Trophoblast cell (in vitro differentiated cells and primary cell): Measurements from ENCODE around the gene CCNI.
A peak's percentile ranks its signal among the peaks of the same experiment; 100 is the strongest.

Experiments used
- DNase-seq, 2 donors: peaks; one replicate each; pipeline ENCODE4 v3.0.0-alpha.2; 2016
- H2AFZ ChIP-seq: 2 replicates; pipeline ENCODE4 v1.6.1; 2013; ENCODE audit warnings: low read length, moderate library complexity, mild to moderate bottlenecking; ENCODE audit not compliant: insufficient read depth, poor library complexity
- H2AK5ac ChIP-seq: 2 replicates; pipeline ENCODE4 v1.6.1; 2013; ENCODE audit warnings: mild to moderate bottlenecking, low read length
- H2BK120ac ChIP-seq: 2 replicates; pipeline ENCODE4 v1.6.1; 2013; ENCODE audit warnings: low read length, mild to moderate bottlenecking, moderate library complexity; ENCODE audit not compliant: insufficient read depth, poor library complexity
- H2BK12ac ChIP-seq: 2 replicates; pipeline ENCODE4 v1.6.1; 2013; ENCODE audit warnings: mild to moderate bottlenecking, low read length, moderate library complexity
- H2BK5ac ChIP-seq: 2 replicates; pipeline ENCODE4 v1.6.1; 2013; ENCODE audit warnings: low read length, low read depth, moderate library complexity, mild to moderate bottlenecking; ENCODE audit not compliant: poor library complexity
- H3K14ac ChIP-seq: 2 replicates; pipeline ENCODE4 v1.6.1; 2013; ENCODE audit warnings: mild to moderate bottlenecking, low read length
- H3K18ac ChIP-seq: 2 replicates; pipeline ENCODE4 v1.6.1; 2013; ENCODE audit warnings: mild to moderate bottlenecking, low read length
- H3K23ac ChIP-seq: 2 replicates; pipeline ENCODE4 v1.6.1; 2013; ENCODE audit warnings: low read length
- H3K27ac ChIP-seq: 2 replicates; pipeline ENCODE4 v1.5.1; 2013; ENCODE audit warnings: low read depth, mild to moderate bottlenecking, inconsistent platforms, low read length, moderate library complexity
- H3K27me3 ChIP-seq: 2 replicates; pipeline ENCODE4 v1.6.1; 2013; ENCODE audit warnings: inconsistent platforms, mild to moderate bottlenecking, low read length, moderate library complexity; ENCODE audit not compliant: insufficient read depth
- H3K36me3 ChIP-seq, 2 experiments: 1 replicate in 1 of 2; 2 replicates in 1 of 2; pipeline ENCODE4 v1.6.1; 2013; ENCODE audit warnings: low read length in 2 of 2, mild to moderate bottlenecking in 2 of 2, moderate library complexity in 1 of 2; ENCODE audit not compliant: insufficient read depth in 2 of 2, control insufficient read depth in 1 of 2
- H3K4ac ChIP-seq: 2 replicates; pipeline ENCODE4 v1.6.1; 2013; ENCODE audit warnings: low read depth, mild to moderate bottlenecking, low read length, moderate library complexity
- H3K4me1 ChIP-seq, 2 experiments: 1 replicate in 1 of 2; 2 replicates in 1 of 2; pipeline ENCODE4 v1.6.1; 2013; ENCODE audit warnings: low read length in 2 of 2, mild to moderate bottlenecking in 2 of 2, moderate library complexity in 1 of 2; ENCODE audit not compliant: insufficient read depth in 2 of 2, control insufficient read depth in 1 of 2
- H3K4me2 ChIP-seq: 2 replicates; pipeline ENCODE4 v1.6.1; 2013; ENCODE audit warnings: inconsistent platforms, mild to moderate bottlenecking, low read length, moderate library complexity
- H3K4me3 ChIP-seq: 2 replicates; pipeline ENCODE4 v1.5.1; 2013; ENCODE audit warnings: mild to moderate bottlenecking, low read depth, low read length, inconsistent platforms
- H3K79me1 ChIP-seq: one replicate; pipeline ENCODE4 v1.6.1; 2013; ENCODE audit warnings: low read length
- H3K79me2 ChIP-seq: 2 replicates; pipeline ENCODE4 v1.6.1; 2013; ENCODE audit warnings: low read length, mild to moderate bottlenecking; ENCODE audit not compliant: control insufficient read depth, insufficient read depth, poor library complexity
- H3K9ac ChIP-seq: 2 replicates; pipeline ENCODE4 v1.6.1; 2013; ENCODE audit warnings: mild to moderate bottlenecking, low read length
- H3K9me3 ChIP-seq: 2 replicates; pipeline ENCODE4 v1.6.1; 2013; ENCODE audit warnings: low read depth, mild to moderate bottlenecking, control low read depth, inconsistent platforms, low read length; ENCODE audit not compliant: insufficient read depth
- H4K12ac ChIP-seq: 2 replicates; pipeline ENCODE4 v1.6.1; 2013; ENCODE audit warnings: low read depth, mild to moderate bottlenecking, low read length, moderate library complexity
- H4K8ac ChIP-seq: 2 replicates; pipeline ENCODE4 v1.6.1; 2013; ENCODE audit warnings: low read depth, mild to moderate bottlenecking, low read length, moderate library complexity
- H4K91ac ChIP-seq: one replicate; pipeline ENCODE4 v1.6.1; 2013; ENCODE audit warnings: low read depth, mild to moderate bottlenecking, low read length, moderate library complexity
- WGBS: extraction: QIAGEN DNeasy Blood & Tissue Kit; methylation state at CpG from one replicate; pipeline ENCODE4 v1.1.7; 2013; ENCODE audit warnings: missing lambda C conversion rate; ENCODE audit not compliant: insufficient read length, insufficient coverage; ENCODE audit errors: extremely low coverage; 5-methylcytosine and 5-hydroxymethylcytosine counted together

Gene CCNI

DNA sequence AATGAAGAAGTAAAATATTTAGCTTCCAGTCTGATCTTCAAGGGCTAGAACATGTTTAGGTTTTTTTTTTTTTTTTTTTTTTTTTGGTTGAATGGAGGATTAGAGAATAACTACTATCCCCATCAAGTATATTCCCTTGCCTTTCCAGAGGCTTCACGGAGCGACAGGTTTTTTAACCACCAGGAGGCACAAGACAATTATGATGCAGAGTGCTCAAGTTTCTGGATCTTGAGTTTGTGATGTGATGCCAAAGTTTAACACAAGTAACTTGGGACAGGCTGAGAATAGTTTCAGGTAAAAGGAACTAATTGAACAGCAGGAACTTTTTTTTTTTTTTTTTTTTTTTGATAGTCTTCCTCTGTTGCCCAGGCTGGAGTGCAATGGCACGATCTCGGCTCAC is 30.3 kb downstream of the CCNI start:
- no peak overlapping the region for H3K4ac ChIP-seq
- no peak overlapping the region for H2BK12ac ChIP-seq
- no peaks in the 10 kb centered on the region for H3K9me3 ChIP-seq
- H3K23ac ChIP-seq = no peak overlapping the region
- no peak overlapping the region for H3K18ac ChIP-seq
- no peak overlapping the region for H2BK120ac ChIP-seq
- H4K91ac ChIP-seq = no peak overlapping the region
- H3K14ac ChIP-seq = no peak overlapping the region
- no peaks in the 10 kb centered on the region for H3K79me2 ChIP-seq
- H2AFZ ChIP-seq = no peak overlapping the region
- no peaks in the 10 kb centered on the region for H3K79me1 ChIP-seq
- peak in 1 of 2 donors; percentile 56 for DNase-seq
- H4K8ac ChIP-seq = no peak overlapping the region
- no peaks in the 10 kb centered on the region for H3K27me3 ChIP-seq
- H2BK5ac ChIP-seq = no peak overlapping the region
- H3K4me3 ChIP-seq = no peak overlapping the region
- H3K4me1 ChIP-seq = no peaks in the 10 kb centered on the region
- H3K9ac ChIP-seq = no peak overlapping the region
- H3K36me3 ChIP-seq = peaks cover 3 to 11% of the 10 kb centered on the region in 2 experiments
- H2AK5ac ChIP-seq = no peak overlapping the region
- H4K12ac ChIP-seq = no peak overlapping the region
- H3K27ac ChIP-seq = no peak overlapping the region
- no peak overlapping the region for H3K4me2 ChIP-seq
- no CpG with 5 or more reads among the region's 4 CpGs for WGBS

DNA sequence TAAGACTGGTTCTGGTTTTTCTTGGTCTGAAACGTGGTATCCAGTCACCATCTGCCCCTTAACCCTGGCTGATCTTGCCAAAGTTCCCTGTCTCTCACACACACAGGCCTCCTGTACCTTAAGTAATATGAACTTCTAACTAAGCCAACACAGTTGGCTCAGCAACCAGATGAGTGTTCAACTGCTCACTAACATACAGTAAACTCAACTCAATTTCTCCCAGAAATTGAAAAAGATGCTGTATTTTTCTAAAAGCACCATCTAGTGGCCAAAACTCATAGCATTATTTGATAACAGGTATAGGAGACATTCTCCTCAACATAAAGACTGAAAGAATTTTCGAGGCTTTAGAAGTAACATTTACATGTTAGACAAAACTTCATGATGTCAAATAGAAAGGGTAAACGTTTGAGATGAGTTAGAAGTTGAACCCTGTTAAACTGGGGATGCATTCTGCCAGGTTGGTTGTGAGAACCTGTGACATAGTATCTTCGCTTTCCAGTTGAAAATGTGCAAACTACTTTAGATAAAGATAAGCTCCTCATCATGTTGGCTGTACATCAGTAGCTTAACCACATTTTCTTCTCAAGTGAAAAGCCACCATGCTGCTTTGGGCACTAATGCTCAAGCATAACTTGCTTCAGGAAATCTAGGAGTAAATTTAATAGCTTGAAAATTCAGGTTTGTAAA is 31.2 kb downstream of the CCNI start:
- Histone ChIP-seq H3K27ac (peak overlapping the region; percentile 5), H3K79me1 (no peaks in the 10 kb centered on the region), H3K9ac (no peak overlapping the region), H3K79me2 (no peaks in the 10 kb centered on the region), H2BK5ac (no peak overlapping the region), H3K4me2 (no peak overlapping the region), H4K12ac (no peak overlapping the region), H2AK5ac (no peak overlapping the region), H3K14ac (no peak overlapping the region), H4K91ac (no peak overlapping the region), H2BK12ac (no peak overlapping the region), H3K4me3 (no peak overlapping the region), H3K4me1 (no peaks in the 10 kb centered on the region), H3K23ac (no peak overlapping the region), H2AFZ (no peak overlapping the region), H3K27me3 (no peaks in the 10 kb centered on the region), H3K4ac (no peak overlapping the region), H3K36me3 (peaks cover 3 to 11% of the 10 kb centered on the region in 2 experiments), H3K18ac (no peak overlapping the region), H4K8ac (no peak overlapping the region), H2BK120ac (no peak overlapping the region), H3K9me3 (no peaks in the 10 kb centered on the region)
- WGBS = no CpG with 5 or more reads among the region's 4 CpGs
- peak in 1 of 2 donors; percentile 87 for DNase-seq

DNA sequence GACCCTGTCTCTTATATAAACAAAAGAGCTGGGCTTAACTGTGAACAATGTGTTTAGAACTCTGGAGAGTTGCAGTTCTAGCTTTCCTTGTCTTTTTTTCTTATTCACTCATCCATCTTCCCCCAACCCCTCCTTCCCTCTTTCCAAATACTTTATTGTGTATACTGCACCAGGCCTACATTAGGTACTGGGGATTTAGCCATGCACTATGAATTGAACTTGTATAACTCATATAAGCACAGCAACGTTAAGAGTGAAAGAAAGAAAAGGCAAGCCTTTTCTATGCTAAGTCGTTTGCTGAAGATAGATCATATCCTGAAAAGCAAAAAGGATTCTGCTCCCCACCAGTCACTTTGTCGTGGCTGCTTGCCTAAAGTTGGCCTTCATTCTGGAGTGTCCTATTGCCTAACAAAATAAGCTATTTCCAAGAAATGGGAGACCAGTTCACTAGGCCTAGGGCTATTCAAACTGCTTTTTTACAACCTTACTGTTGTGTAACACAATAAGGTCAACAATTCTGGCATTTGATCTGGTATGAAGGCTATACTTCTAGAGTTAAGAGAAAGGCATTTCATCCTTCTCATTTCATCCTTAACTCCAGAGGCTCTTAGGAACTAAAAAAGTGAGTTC is 32.2 kb downstream of the CCNI start:
- H3K4me1 ChIP-seq = no peaks in the 10 kb centered on the region
- no peak overlapping the region for H3K4ac ChIP-seq
- H3K36me3 ChIP-seq = peaks cover 8 to 13% of the 10 kb centered on the region in 2 experiments
- no peak overlapping the region for H4K91ac ChIP-seq
- no peak overlapping the region for H2BK12ac ChIP-seq
- no peak overlapping the region for H2BK5ac ChIP-seq
- no peak overlapping the region for H2BK120ac ChIP-seq
- no peaks in the 10 kb centered on the region for H3K79me1 ChIP-seq
- no peak overlapping the region for H3K9ac ChIP-seq
- H3K9me3 ChIP-seq = no peaks in the 10 kb centered on the region
- H3K14ac ChIP-seq = no peak overlapping the region
- H2AFZ ChIP-seq = no peak overlapping the region
- no CpG with 5 or more reads among the region's 3 CpGs for WGBS
- no peak overlapping the region for H3K4me3 ChIP-seq
- H4K8ac ChIP-seq = no peak overlapping the region
- H3K27ac ChIP-seq = no peak overlapping the region
- peak; percentile 44 to 90 for DNase-seq
- H3K23ac ChIP-seq = no peak overlapping the region
- H3K18ac ChIP-seq = no peak overlapping the region
- no peaks in the 10 kb centered on the region for H3K79me2 ChIP-seq
- H3K4me2 ChIP-seq = no peak overlapping the region
- no peak overlapping the region for H2AK5ac ChIP-seq
- H4K12ac ChIP-seq = no peak overlapping the region
- H3K27me3 ChIP-seq = no peaks in the 10 kb centered on the region

DNA sequence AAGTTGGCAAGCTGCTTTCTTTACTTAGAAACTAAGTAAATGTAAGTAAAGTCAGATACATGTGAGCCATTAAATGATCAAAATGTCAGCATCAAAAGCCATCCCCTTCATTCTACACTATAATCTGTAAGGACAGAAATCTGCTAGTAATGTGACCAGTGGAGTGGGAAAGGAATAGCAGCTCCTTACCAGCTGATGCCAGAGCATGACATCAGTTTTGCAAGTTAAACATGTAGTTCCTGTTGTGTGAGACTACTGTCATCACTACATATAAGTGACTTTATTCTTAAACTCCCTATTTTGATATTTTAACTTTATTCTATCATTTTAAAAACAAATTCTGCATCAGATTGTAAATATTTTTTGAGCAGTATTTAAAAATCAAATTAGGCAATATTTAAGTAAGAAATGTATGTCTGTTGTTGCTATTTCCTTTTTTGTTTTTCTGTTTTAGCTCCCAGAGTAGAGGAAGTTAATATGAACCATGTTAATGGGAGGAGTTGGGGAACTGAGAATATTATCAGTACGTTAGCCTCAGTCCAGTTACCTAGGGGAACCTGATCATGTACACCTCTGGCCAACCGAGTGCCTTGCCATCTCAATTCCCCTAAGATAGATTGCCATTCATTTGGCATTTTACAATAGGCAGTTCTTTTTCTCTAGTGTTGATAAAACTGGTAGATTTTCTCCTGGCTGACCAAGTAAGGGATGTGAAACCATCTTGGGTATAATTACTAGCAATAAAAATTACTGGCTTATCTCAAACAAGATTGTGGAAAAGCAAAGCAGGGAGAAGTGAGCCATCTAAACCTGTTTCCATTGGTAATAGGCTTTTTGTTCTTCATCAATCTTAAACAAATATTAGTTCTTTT is 34.7 kb downstream of the CCNI start:
- H3K4me1 ChIP-seq = no peaks in the 10 kb centered on the region
- H2BK12ac ChIP-seq = no peak overlapping the region
- H3K27ac ChIP-seq = no peak overlapping the region
- no peak overlapping the region for H2BK5ac ChIP-seq
- no peak overlapping the region for H3K23ac ChIP-seq
- WGBS = no CpG with 5 or more reads among the region's 2 CpGs
- H4K12ac ChIP-seq = no peak overlapping the region
- no peaks in the 10 kb centered on the region for H3K79me2 ChIP-seq
- H3K4me2 ChIP-seq = no peak overlapping the region
- DNase-seq = peak in 1 of 2 donors; percentile 5
- H3K79me1 ChIP-seq = no peaks in the 10 kb centered on the region
- H2AFZ ChIP-seq = no peak overlapping the region
- H3K36me3 ChIP-seq = peaks cover 8 to 14% of the 10 kb centered on the region in 2 experiments
- no peaks in the 10 kb centered on the region for H3K27me3 ChIP-seq
- H3K9ac ChIP-seq = no peak overlapping the region
- H2AK5ac ChIP-seq = no peak overlapping the region
- H2BK120ac ChIP-seq = no peak overlapping the region
- no peak overlapping the region for H3K4me3 ChIP-seq
- no peak overlapping the region for H3K4ac ChIP-seq
- H3K18ac ChIP-seq = no peak overlapping the region
- no peak overlapping the region for H3K14ac ChIP-seq
- no peak overlapping the region for H4K8ac ChIP-seq
- H4K91ac ChIP-seq = no peak overlapping the region
- no peaks in the 10 kb centered on the region for H3K9me3 ChIP-seq
